ENCODE data around the gene ACSL6. TPM values are rescaled to one million over a fixed set of nuclear protein-coding genes. Genes with fewer than 3 reads are reported as not detected.

ACSL6 gene
- total and polyA plus RNA-seq, 2 donors (not counting 1 experiment from before 2014, with no cell fraction given), result 0.03 to 0.62 TPM

DNA sequence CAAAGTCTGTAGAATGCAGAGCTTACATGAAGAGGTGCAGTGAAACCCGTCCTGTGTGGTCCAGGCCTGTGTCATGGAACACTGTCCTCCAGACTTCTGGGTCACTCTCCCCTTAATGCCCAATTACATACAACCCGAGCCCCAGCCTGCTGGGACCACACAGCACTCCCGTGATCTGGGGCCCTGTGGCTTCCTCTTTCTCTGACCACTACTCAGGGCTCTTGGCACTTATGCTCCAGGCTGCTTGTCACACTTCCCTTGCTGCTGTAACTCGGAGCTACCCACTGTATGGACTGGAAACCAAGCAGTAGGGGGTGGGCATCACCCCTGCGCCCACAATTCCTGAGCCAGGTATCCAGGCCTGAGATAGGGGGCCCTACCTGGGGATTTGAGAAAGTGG lies 38.7 kb upstream of the ACSL6 start:
- intact Hi-C loops (cut with micrococcal nuclease), result no loop called here
- Histone ChIP-seq H3K9me3 (ENCODE audit: control extremely low read depth in 1 of 3, control insufficient read depth in 2 of 3, insufficient read depth in 1 of 3, low read length in 2 of 3) (no peaks in the 10 kb centered on the region), H3K36me3 (replicated peaks in 1 of 2; ENCODE audit: control extremely low read depth in 1 of 2, control insufficient read depth in 1 of 2, extremely low read depth in 1 of 2, insufficient read depth in 2 of 2, low read length in 1 of 2) (no peaks in the 10 kb centered on the region), H3K4me1 (ENCODE audit: control insufficient read depth in 2 of 2, insufficient read depth in 2 of 2, low read length in 2 of 2) (no peaks in the 10 kb centered on the region), H3K27ac (ENCODE audit: low read length in 2 of 2) (no peak overlapping the region), H3K27me3 (replicated peaks in 1 of 4; ENCODE audit: control extremely low read depth in 1 of 4, control insufficient read depth in 3 of 4, insufficient read depth in 4 of 4, low read length in 3 of 4) (peaks cover 0 to 7% (median 0%) of the 10 kb centered on the region in 4 experiments), H2AFZ (ENCODE audit: insufficient read depth, low read depth, low read length, poor library complexity, severe bottlenecking) (no peak overlapping the region), H4K20me1 (ENCODE audit: control insufficient read depth, insufficient read depth, low read length, poor library complexity, severe bottlenecking) (no peaks in the 10 kb centered on the region), H3K9ac (ENCODE audit: low read length) (no peak overlapping the region), H3K4me2 (replicated peaks; ENCODE audit: low read depth, low read length, poor library complexity, severe bottlenecking) (no peak overlapping the region), H3K4me3 (ENCODE audit: control extremely low read depth in 1 of 5, extremely low read depth in 1 of 5, insufficient read depth in 1 of 5, low read depth in 2 of 5, low read length in 4 of 5) (no peak overlapping the region), H3K79me2 (ENCODE audit: control insufficient read depth, insufficient read depth, low read length) (no peaks in the 10 kb centered on the region)
- Mint-ChIP-seq H3K4me1 (no peaks in the 10 kb centered on the region), H3K9me3 (ENCODE audit: insufficient read depth) (no peaks in the 10 kb centered on the region), H3K27me3 (peaks cover under 1% of the 10 kb centered on the region), H3K4me3 (no peak overlapping the region), H3K27ac (no peak overlapping the region)
- ChIA-PET POLR2A (no interaction called here), CTCF (no interaction called here)
- DNase-seq (no peak), ATAC-seq (ENCODE audit: low read depth) (no peak)
- TF ChIP-seq, protein P1, sequence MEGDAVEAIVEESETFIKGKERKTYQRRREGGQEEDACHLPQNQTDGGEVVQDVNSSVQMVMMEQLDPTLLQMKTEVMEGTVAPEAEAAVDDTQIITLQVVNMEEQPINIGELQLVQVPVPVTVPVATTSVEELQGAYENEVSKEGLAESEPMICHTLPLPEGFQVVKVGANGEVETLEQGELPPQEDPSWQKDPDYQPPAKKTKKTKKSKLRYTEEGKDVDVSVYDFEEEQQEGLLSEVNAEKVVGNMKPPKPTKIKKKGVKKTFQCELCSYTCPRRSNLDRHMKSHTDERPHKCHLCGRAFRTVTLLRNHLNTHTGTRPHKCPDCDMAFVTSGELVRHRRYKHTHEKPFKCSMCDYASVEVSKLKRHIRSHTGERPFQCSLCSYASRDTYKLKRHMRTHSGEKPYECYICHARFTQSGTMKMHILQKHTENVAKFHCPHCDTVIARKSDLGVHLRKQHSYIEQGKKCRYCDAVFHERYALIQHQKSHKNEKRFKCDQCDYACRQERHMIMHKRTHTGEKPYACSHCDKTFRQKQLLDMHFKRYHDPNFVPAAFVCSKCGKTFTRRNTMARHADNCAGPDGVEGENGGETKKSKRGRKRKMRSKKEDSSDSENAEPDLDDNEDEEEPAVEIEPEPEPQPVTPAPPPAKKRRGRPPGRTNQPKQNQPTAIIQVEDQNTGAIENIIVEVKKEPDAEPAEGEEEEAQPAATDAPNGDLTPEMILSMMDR (IDR thresholded peaks at IDR 0.05), result no peak
- no peak for TF ChIP-seq EZH2 (IDR thresholded peaks at IDR 0.05; ENCODE audit: borderline replicate concordance, insufficient read depth, low read depth, low read length, poor library complexity, severe bottlenecking)
- 13% methylated on average over 5 of the region's 5 CpGs for WGBS (ENCODE audit: insufficient coverage)

DNA sequence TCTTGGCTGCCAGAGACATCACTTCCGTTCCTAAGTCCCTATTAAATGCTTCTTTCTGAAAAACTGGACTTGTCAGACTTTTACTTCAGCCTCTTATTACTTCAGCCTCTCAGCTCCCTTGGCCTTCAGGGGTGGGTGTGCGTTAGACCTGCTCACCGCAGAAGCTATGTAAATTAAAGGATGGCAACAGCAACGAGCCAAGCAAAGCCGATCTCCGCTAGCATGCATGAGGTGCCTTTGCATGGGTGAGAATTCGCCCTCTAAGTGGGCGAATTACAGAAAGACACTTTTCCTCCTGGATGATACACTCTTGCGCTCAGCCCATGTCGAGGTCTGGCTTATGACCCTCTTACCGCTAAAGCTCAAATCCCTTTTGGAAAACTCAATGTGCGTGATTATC lies 38.1 kb upstream of the ACSL6 start:
- Mint-ChIP-seq H3K27me3 (peaks cover 4% of the 10 kb centered on the region), H3K9me3 (ENCODE audit: insufficient read depth) (no peaks in the 10 kb centered on the region), H3K4me3 (no peak overlapping the region), H3K27ac (no peak overlapping the region), H3K4me1 (no peaks in the 10 kb centered on the region)
- TF ChIP-seq, protein P1 (IDR thresholded peaks at IDR 0.05), result no peak
- TF ChIP-seq EZH2 (IDR thresholded peaks at IDR 0.05; ENCODE audit: borderline replicate concordance, insufficient read depth, low read depth, low read length, poor library complexity, severe bottlenecking), result no peak
- no peaks in the 10 kb centered on the region for H4K20me1 ChIP-seq (ENCODE audit: control insufficient read depth, insufficient read depth, low read length, poor library complexity, severe bottlenecking)
- H3K36me3 ChIP-seq (replicated peaks in 1 of 2; ENCODE audit: control extremely low read depth in 1 of 2, control insufficient read depth in 1 of 2, extremely low read depth in 1 of 2, insufficient read depth in 2 of 2, low read length in 1 of 2), result no peaks in the 10 kb centered on the region
- intact Hi-C loops (cut with micrococcal nuclease), result no loop called here
- WGBS (ENCODE audit: insufficient coverage), result 97% methylated on average over 12 of the region's 12 CpGs
- POLR2A ChIA-PET, result no interaction called here
- DNase-seq (no peak), ATAC-seq (ENCODE audit: low read depth) (no peak)
- no peak overlapping the region for H3K4me3 ChIP-seq (ENCODE audit: control extremely low read depth in 1 of 5, extremely low read depth in 1 of 5, insufficient read depth in 1 of 5, low read depth in 2 of 5, low read length in 4 of 5)
- H3K4me2 ChIP-seq (replicated peaks; ENCODE audit: low read depth, low read length, poor library complexity, severe bottlenecking), result no peak overlapping the region
- peaks cover 0 to 7% (median 0%) of the 10 kb centered on the region in 4 experiments for H3K27me3 ChIP-seq (replicated peaks in 1 of 4; ENCODE audit: control extremely low read depth in 1 of 4, control insufficient read depth in 3 of 4, insufficient read depth in 4 of 4, low read length in 3 of 4)
- H3K4me1 ChIP-seq (ENCODE audit: control insufficient read depth in 2 of 2, insufficient read depth in 2 of 2, low read length in 2 of 2), result no peaks in the 10 kb centered on the region
- no peak overlapping the region for H2AFZ ChIP-seq (ENCODE audit: insufficient read depth, low read depth, low read length, poor library complexity, severe bottlenecking)
- no peaks in the 10 kb centered on the region for H3K79me2 ChIP-seq (ENCODE audit: control insufficient read depth, insufficient read depth, low read length)
- H3K27ac ChIP-seq (ENCODE audit: low read length in 2 of 2), result no peak overlapping the region
- no peaks in the 10 kb centered on the region for H3K9me3 ChIP-seq (ENCODE audit: control extremely low read depth in 1 of 3, control insufficient read depth in 2 of 3, insufficient read depth in 1 of 3, low read length in 2 of 3)
- CTCF ChIA-PET, result no interaction called here
- no peak overlapping the region for H3K9ac ChIP-seq (ENCODE audit: low read length)
